Activated naive CD4-positive, alpha-beta T cell treated with anti-CD3 and anti-CD28 coated beads, Interleukin-2, amount 50 U/mL, for 24 hours (primary cell): Measurements from ENCODE around the gene UNC5CL.
"Not testable (repeated sequence)": the region's sequence is repeated elsewhere in the genome, so short reads cannot be mapped to it uniquely, and the experiment has no call there.

Experiments used
- H3K27ac Mint-ChIP-seq: one replicate; pipeline ENCODE4 v1.8.0; 2021; ENCODE audit warnings: mild to moderate bottlenecking, mixed read lengths
- H3K27me3 Mint-ChIP-seq: one replicate; pipeline ENCODE4 v1.8.0; 2021; ENCODE audit warnings: mixed read lengths
- H3K36me3 Mint-ChIP-seq: one replicate; pipeline ENCODE4 v1.8.0; 2021; ENCODE audit warnings: mixed read lengths
- H3K4me1 Mint-ChIP-seq: one replicate; pipeline ENCODE4 v1.8.0; 2021; ENCODE audit warnings: mixed read lengths
- H3K4me3 Mint-ChIP-seq: one replicate; pipeline ENCODE4 v1.8.0; 2021; ENCODE audit warnings: mild to moderate bottlenecking, mixed read lengths
- H3K9me3 Mint-ChIP-seq: one replicate; pipeline ENCODE4 v1.8.0; 2021; ENCODE audit warnings: mixed read lengths

Gene UNC5CL

DNA sequence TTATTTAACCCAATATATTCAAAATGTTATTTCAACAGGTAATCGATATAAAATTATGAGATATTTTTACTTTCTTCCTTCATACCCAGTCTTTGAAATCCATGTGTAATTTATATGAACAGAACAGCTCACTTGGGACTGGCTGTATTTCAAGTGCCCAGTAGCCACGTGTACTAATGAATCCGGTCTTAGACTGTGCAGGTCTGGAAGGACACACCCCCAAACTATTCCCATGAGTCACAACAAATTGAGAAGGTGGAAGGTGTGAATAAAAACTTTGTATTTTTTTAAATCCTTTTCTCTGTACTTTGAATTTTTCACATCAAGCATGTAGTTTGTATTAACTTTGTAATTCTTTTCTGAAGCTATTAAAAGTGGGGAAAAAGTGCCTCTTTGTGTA is 2.8 kb downstream of the UNC5CL start:
- Mint-ChIP-seq H3K27ac (no peak overlapping the region), H3K36me3 (no peaks in the 10 kb centered on the region), H3K27me3 (no peaks in the 10 kb centered on the region), H3K4me1 (no peaks in the 10 kb centered on the region), H3K4me3 (no peak overlapping the region), H3K9me3 (no peaks in the 10 kb centered on the region)

DNA sequence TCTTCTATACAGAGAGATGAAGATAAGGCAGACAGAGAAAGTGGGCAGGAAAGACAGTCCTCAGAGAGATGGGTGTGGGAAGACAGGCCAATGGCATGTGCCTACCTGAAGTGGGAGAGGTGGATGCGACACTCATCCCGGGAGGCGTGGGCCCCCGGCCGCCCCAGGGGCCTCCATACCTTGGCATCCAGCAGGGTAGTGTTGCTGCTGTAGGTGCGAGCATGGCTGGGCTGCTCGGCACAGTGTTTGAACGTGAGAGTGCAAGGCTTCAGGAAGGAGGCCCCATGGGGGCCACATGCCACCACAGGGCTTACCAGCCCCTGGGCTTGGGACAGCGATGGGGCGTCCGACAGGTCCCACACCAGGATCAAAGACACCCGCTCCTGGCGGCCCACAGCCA is 5.2 kb downstream of the UNC5CL start:
- H3K27ac Mint-ChIP-seq, result peak overlapping the region; percentile 20
- no peak overlapping the region for H3K4me3 Mint-ChIP-seq
- no peaks in the 10 kb centered on the region for H3K27me3 Mint-ChIP-seq
- H3K4me1 Mint-ChIP-seq, result peaks cover 7% of the 10 kb centered on the region
- H3K36me3 Mint-ChIP-seq, result no peaks in the 10 kb centered on the region
- H3K9me3 Mint-ChIP-seq, result no peaks in the 10 kb centered on the region

DNA sequence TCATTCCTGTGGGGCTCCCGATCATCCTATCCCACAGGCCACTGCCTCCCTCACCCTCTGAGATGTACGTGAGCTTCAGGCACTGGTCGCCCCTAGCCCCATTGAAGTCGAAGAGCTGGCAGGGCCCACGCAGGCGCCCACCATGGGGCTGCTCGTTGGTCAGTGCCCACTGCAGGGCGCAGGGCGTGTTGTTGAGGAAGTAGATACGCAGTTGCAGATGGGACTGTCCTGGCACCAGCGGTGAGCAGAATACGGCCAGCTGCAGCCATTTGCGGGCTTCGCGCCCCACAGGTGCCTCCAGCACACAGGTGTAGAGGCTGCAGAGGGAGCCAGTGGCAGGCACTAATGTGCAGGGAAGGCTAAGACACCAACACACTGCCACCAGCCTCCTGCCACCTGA is 6.2 kb downstream of the UNC5CL start:
- Mint-ChIP-seq H3K27ac (no peak overlapping the region), H3K27me3 (no peaks in the 10 kb centered on the region), H3K4me3 (no peak overlapping the region), H3K9me3 (no peaks in the 10 kb centered on the region), H3K36me3 (no peaks in the 10 kb centered on the region), H3K4me1 (peaks cover 11% of the 10 kb centered on the region)

- Mint-ChIP-seq H3K4me3 (peak overlapping the region; percentile 79), H3K4me1 (peaks cover 21% of the 10 kb centered on the region), H3K27me3 (no peaks in the 10 kb centered on the region), H3K36me3 (no peaks in the 10 kb centered on the region), H3K9me3 (no peaks in the 10 kb centered on the region), H3K27ac (peak overlapping the region; percentile 79)
These were observed 10.2 kb downstream of the UNC5CL start for GRCh38 chr6:41028561-41029412.

- H3K9me3 Mint-ChIP-seq, result no peaks in the 10 kb centered on the region
- no peaks in the 10 kb centered on the region for H3K36me3 Mint-ChIP-seq
- H3K27me3 Mint-ChIP-seq, result no peaks in the 10 kb centered on the region
- peaks cover 21% of the 10 kb centered on the region for H3K4me1 Mint-ChIP-seq
- H3K27ac Mint-ChIP-seq, result peak overlapping the region; percentile 85
- peak overlapping the region; percentile 79 for H3K4me3 Mint-ChIP-seq
These were observed 11.0 kb downstream of the UNC5CL start for GRCh38 chr6:41027799-41028560.

DNA sequence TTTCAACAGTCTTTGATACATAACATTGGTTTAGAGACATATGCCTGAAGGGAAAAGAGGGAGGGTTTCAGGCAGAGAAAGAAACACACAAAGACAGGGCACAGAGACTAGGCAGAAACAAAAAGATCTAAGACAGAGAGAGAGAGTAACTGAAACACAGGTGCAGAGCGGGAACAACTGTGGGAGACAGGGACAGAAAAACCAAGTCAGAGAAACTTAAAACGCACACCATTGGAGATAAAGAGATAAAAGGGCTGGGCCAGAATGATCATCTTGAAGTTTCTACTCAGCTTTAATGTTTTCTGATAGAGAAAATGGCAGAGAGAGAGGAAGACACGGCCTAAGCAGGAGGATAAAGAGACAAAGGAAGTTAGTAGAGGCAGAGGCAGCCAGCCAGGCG is 11.8 kb downstream of the UNC5CL start:
- H3K27ac Mint-ChIP-seq, result peak overlapping the region; percentile 85
- H3K4me3 Mint-ChIP-seq, result peak overlapping the region; percentile 79
- H3K4me1 Mint-ChIP-seq, result peaks cover 21% of the 10 kb centered on the region
- no peaks in the 10 kb centered on the region for H3K27me3 Mint-ChIP-seq
- H3K9me3 Mint-ChIP-seq, result no peaks in the 10 kb centered on the region
- H3K36me3 Mint-ChIP-seq, result no peaks in the 10 kb centered on the region

- H3K27ac Mint-ChIP-seq, result no peak overlapping the region
These were observed 13.0 kb downstream of the UNC5CL start for GRCh38 chr6:41025966-41026530.

DNA sequence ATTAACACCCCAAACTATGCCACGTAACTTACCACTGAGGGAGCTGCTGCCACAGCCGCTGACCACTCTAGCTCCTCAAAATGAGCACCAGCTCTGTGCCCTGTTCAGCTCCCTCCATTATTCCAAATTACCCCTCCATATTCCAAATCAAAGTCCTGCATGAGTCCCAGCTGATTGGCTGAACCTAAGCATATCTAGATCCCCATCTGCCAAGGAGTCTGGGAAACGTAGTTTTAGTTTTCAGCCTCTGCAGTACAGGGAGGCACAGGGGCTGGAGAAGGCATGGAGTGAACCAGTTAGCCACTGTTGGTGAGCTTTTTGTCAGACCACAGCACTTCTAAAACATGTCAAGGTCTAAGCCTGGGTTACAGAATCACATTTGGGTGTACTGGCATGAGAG is 15.9 kb downstream of the UNC5CL start:
- Mint-ChIP-seq H3K27me3 (no peaks in the 10 kb centered on the region), H3K36me3 (peaks cover 2% of the 10 kb centered on the region), H3K4me3 (no peak overlapping the region), H3K27ac (no peak overlapping the region), H3K4me1 (peaks cover 11% of the 10 kb centered on the region), H3K9me3 (no peaks in the 10 kb centered on the region)

More at GRCh38 chr6:41025966-41026530, 13.0 kb downstream of the UNC5CL start:
- no peaks in the 10 kb centered on the region for H3K36me3 Mint-ChIP-seq
- H3K27me3 Mint-ChIP-seq, result no peaks in the 10 kb centered on the region
- H3K4me3 Mint-ChIP-seq, result no peak overlapping the region
- H3K9me3 Mint-ChIP-seq, result no peaks in the 10 kb centered on the region
- peaks cover 21% of the 10 kb centered on the region for H3K4me1 Mint-ChIP-seq

- no peak overlapping the region for H3K4me3 Mint-ChIP-seq
- peaks cover 4% of the 10 kb centered on the region for H3K4me1 Mint-ChIP-seq
- H3K27ac Mint-ChIP-seq, result no peak overlapping the region
- H3K9me3 Mint-ChIP-seq, result no peaks in the 10 kb centered on the region
- H3K27me3 Mint-ChIP-seq, result no peaks in the 10 kb centered on the region
- peaks cover 2% of the 10 kb centered on the region for H3K36me3 Mint-ChIP-seq
These were observed 16.7 kb downstream of the UNC5CL start for GRCh38 chr6:41022294-41022693.

- Mint-ChIP-seq H3K36me3 (peaks cover 2% of the 10 kb centered on the region), H3K4me1 (no peaks in the 10 kb centered on the region), H3K27me3 (no peaks in the 10 kb centered on the region), H3K4me3 (no peak overlapping the region), H3K9me3 (no peaks in the 10 kb centered on the region), H3K27ac (no peak overlapping the region)
These were observed 17.2 kb downstream of the UNC5CL start for GRCh38 chr6:41021832-41022231.

GRCh38 chr6:41017663-41018062 is 21.4 kb downstream of the UNC5CL start:
- Mint-ChIP-seq H3K36me3 (peaks cover 5% of the 10 kb centered on the region), H3K4me1 (no peaks in the 10 kb centered on the region), H3K9me3 (no peaks in the 10 kb centered on the region), H3K27me3 (no peaks in the 10 kb centered on the region), H3K27ac (no peak overlapping the region), H3K4me3 (no peak overlapping the region)

DNA sequence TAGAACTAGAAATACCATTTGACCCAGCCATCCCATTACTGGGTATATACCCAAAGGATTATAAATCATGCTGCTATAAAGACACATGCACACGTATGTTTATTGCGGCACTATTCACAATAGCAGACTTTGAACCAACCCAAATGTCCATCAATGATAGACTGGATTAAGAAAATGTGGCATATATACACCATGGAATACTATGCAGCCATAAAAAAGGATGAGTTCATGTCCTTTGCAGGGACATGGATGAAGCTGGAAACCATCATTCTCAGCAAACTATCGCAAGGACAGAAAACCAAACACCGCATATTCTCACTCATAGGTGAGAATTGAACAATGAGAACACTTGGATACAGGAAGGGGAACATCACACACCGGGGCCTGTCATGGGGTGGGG is 23.2 kb downstream of the UNC5CL start:
- H3K36me3 Mint-ChIP-seq, H3K27ac Mint-ChIP-seq, H3K9me3 Mint-ChIP-seq, H3K4me3 Mint-ChIP-seq, H3K4me1 Mint-ChIP-seq, H3K27me3 Mint-ChIP-seq: not testable (repeated sequence)

- Mint-ChIP-seq H3K4me3 (no peak overlapping the region), H3K27me3 (peaks cover 4% of the 10 kb centered on the region)
These were observed 24.2 kb downstream of the UNC5CL start for GRCh38 chr6:41014780-41015179.

DNA sequence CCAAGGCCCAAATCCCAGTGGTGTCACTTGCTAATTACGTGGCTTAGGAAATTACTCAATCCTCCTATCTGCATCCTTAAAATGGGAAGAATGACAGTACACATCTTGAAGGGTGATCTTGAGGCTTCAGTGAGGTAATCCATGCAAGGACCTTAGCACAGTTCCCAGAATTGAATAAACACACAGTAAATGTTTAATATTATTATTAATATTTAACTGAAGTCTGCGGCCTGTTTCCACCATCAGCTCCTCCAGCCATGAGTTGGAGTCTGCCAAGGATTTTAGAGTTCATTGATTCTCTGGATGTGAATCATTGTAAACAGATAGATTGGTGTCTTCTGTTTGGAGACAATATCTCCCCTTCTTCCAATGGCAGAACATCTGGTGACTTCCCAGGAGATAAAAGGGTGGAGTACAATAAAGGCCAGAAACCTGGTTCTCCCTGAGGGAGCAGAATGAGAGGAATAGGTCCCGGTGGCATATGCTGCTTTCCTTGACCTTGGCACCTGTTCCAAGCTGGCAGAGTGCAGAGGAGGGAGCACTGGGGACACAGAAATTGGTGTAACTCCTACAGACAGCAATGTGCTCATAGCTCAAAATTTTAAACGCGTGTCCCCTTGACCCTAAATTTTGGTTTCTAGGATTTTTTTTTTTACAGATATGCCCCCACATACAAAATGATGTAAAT is 25.4 kb downstream of the UNC5CL start:
- no peak overlapping the region for H3K4me3 Mint-ChIP-seq
- H3K9me3 Mint-ChIP-seq, result no peaks in the 10 kb centered on the region
- no peaks in the 10 kb centered on the region for H3K4me1 Mint-ChIP-seq
- peaks cover 4% of the 10 kb centered on the region for H3K27me3 Mint-ChIP-seq
- H3K36me3 Mint-ChIP-seq, result peaks cover 5% of the 10 kb centered on the region
- H3K27ac Mint-ChIP-seq, result no peak overlapping the region

More at GRCh38 chr6:41014780-41015179, 24.2 kb downstream of the UNC5CL start:
- Mint-ChIP-seq H3K9me3 (no peaks in the 10 kb centered on the region), H3K27ac (no peak overlapping the region), H3K4me1 (no peaks in the 10 kb centered on the region), H3K36me3 (peaks cover 5% of the 10 kb centered on the region)

DNA sequence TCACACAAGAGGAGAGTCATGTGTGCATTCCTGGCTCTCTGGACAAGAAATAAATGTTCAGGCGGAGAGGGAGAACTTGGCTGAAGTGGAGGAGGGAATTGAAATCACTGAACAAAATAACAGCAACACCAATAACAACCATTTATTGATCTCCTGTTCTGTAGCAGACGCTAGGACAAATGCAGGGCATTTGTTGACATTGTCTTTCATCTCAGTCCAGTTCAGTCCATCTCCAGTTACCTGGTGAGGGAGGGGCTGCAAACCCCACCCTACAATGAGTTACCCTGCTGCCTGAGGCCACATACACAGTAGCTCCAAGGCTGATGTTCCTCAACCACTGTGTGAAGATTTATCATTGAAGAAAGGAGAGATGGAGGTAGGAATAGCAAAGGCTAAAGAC is 27.3 kb downstream of the UNC5CL start:
- no peak overlapping the region for H3K27ac Mint-ChIP-seq
- no peaks in the 10 kb centered on the region for H3K9me3 Mint-ChIP-seq
- H3K36me3 Mint-ChIP-seq, result peaks cover 3% of the 10 kb centered on the region
- peaks cover 4% of the 10 kb centered on the region for H3K27me3 Mint-ChIP-seq
- H3K4me1 Mint-ChIP-seq, result no peaks in the 10 kb centered on the region
- no peak overlapping the region for H3K4me3 Mint-ChIP-seq
